G401 (cell line): ENCODE data around the gene PPP1R16B. TPM values are rescaled to one million over a fixed set of nuclear protein-coding genes. Genes with fewer than 3 reads are reported as not detected.

Source experiments
- DNase-seq: peaks from one replicate; pipeline ENCODE4 v3.0.0-alpha.2; 2015; ENCODE audit warnings: low spot score
- in situ Hi-C: cut with HindIII; loops from 2 replicates; pipeline ENCODE4 v1.10.0; 2016; ENCODE audit warnings: low sequenced_read_pairs, mixed read lengths
- total RNA-seq: library from RNA; depleted of rRNA; stranded (reverse); fragments of >200 nt; shearing (Covaris generic); gene quantifications from 2 replicates; pipeline ENCODE4 v1.2.3, GENCODE V29; 2014; rRNA removed

Gene PPP1R16B
- total RNA-seq, result 0.06 TPM in 1 of 2 replicates, not detected in the other

DNA sequence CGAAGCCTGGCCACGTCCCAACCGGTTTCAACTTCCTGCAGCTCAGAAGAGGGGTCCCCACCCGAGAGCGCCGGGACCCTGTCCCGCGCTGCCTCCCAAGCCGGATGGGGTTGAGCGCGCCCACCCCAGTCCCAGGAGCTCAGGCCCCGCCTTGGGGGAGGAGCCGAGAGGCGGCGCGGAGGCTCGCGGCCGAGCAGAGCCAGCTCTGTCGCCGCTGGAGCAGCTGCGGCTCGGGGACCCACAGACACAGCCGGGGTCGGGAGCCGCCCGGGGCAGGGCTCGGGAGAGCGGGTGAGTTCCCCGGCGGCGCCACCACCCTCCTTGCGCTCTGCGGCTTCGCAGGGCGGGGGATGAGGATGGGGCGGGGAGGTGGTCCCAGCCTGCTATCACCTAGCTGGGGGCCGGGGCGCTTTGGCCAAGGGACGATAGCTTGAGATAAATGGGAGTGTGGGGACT, at the start of gene PPP1R16B:
PPP1R16B (plus strand) TSS at position 196 of the 456 bp plus-strand sequence. CDS start 30,229 bp downstream, outside the sequence.
- peak; percentile 61 for DNase-seq
- in situ Hi-C loops, result no loop called here

DNA sequence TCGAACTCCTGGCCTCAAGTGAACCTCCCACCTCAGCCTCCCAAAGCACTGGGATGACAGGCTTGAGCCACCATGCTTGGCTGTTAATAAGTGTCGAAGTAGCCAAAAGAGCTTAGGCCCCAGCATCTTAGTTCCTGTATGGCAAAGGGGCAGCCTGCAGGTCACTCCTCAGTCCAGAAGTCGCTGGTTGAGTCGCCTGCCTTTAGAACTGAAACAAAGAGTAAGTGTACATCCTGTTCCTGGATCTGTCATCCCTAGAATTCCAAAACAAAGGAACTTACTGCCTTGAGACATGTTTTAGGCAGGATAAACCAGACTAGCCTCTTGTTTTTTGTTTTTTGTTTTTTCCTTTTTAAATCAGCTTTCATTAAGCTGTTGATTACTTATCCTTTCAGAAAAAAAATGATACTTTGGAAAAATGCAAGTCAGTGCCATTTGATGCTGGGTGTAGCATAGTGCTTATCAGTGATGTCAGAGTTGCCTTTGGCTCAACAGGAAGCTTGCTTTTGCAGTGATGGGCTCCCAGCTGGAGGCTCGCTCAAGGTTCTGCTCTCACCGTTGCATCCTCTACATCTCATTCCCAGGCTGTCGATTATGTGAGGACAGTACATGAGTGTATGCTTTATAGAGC, 48.2 kb upstream of the PPP1R16B start:
- DNase-seq, result no peak
- in situ Hi-C loops, result no loop called here

- peak; percentile 2 for DNase-seq
- in situ Hi-C loops, result no loop called here
Observed at GRCh38 chr20:38759106-38759505, 46.4 kb upstream of the PPP1R16B start.

DNA sequence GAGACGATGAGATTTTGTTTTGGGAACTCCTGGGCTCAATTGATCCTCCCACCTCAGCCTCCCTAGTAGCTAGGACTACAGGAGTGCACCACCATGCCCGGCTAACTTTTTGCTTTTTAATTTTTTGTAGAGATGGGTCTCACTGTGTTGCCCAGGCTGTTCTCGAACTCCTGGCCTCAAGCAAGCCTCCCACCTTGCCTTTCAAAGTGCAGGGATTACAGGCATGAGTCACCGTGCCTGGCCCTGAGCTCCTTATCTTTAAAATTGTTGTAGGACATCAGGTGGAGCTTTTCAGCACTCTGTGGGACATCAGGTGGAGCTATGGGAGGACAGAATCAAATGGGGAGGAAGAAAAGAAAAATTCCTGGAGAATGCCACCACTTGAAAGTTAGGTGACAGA, 44.5 kb upstream of the PPP1R16B start:
- DNase-seq, result no peak
- in situ Hi-C loops, result no loop called here

DNA sequence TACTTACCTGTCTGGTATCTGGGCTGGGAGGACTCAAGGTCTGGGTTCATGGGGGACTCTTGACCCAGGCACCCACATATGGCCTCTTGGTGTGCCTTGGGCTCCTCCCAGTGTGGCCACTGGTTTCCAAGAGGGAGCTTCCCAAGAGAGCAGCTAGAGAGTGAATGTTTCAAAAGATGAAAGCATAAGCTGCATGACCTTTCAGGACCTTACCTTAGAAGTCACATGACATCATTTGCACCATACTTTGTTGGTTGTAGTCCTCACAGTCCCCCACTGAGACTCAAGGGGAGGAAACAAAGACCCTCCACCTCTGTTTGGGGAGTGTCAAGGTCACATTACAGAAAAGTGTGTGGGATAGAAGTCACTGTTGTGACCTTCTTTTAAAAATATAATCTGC, 43.3 kb upstream of the PPP1R16B start:
- no peak for DNase-seq
- in situ Hi-C loops, result no loop called here

GRCh38 chr20:38763616-38764015, 41.9 kb upstream of the PPP1R16B start:
- in situ Hi-C loops, result no loop called here

DNA sequence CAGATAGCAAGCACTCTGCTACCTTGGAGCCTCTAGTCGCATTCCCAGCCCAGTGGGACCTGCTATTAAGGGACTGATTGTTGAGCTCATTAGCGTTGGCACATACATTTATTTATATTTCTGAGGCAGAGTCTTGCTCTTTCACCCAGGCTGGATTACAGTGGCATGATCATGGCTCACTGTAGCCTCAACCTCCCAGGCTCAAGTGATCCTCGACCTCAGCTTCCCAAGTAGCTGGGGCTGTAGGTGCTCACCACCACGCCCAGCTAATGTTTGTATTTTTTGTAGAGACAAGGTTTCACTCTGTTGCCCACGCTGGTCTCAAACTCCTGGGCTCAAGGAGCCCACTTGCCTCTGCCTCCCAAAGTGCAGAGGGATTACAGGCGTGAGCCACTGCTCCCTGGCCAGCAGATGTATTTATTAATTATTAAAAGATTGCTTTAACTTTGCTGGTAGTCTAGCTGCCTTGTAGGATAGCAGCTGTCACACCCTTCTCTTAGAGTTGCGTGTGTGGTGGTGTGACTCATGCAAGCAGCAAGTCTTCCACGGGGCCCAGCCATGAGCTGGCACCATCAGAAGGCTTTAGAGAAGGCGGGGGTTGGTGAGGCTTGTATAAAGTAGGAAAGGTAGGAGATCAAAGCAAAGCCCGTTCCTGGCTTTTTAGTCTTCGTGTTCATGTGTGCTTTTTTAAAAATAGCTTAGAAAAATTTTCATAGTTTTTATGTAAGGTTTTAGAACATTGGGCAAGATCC, 40.8 kb upstream of the PPP1R16B start:
- no peak for DNase-seq
- in situ Hi-C loops, result no loop called here

More at GRCh38 chr20:38763616-38764015, 41.9 kb upstream of the PPP1R16B start:
- no peak for DNase-seq

DNA sequence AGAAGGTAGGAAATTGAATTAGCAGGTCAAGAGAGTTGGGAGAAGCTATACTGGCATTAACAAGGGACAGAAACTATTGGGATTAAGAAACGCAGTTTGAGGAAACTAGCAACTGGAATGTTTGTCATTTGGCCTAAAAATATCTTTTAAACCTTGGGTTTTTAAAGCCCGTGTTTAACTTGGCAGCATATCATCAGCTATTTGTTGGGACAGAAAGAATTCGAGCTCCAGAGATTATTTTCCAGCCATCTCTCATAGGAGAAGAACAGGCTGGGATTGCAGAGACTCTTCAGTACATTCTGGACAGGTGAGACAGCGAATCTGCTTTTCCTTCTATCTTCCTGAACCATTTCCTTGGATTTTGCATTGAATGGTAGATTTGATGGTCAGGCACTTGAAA, 39.4 kb upstream of the PPP1R16B start:
- in situ Hi-C loops, result no loop called here
- DNase-seq, result no peak

- in situ Hi-C loops, result no loop called here
- no peak for DNase-seq
Observed at GRCh38 chr20:38769376-38770295, 35.9 kb upstream of the PPP1R16B start.

- in situ Hi-C loops, result no loop called here
- DNase-seq, result no peak
Observed at GRCh38 chr20:38770546-38770945, 35.0 kb upstream of the PPP1R16B start.

DNA sequence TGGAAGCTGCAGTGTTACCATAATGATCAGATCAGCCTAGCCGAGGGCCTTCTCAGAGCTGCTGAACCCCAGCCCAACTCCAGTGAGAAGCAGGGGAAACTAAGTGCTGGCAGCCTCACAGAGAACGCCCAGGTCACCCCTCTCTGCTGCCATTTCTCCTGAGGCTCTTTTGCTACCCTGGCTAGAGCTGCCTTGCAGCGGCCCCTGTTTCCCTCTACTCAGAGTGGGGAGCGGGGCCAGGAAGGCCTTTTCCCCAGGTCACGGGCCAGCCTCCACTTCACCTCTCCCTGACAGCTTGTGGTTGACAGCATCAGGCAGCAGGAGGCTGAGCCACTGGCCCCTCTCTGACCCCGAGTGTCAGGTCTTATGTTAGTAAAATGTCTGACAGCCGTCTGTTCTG, 34.5 kb upstream of the PPP1R16B start:
- DNase-seq, result no peak
- in situ Hi-C loops, result no loop called here

DNA sequence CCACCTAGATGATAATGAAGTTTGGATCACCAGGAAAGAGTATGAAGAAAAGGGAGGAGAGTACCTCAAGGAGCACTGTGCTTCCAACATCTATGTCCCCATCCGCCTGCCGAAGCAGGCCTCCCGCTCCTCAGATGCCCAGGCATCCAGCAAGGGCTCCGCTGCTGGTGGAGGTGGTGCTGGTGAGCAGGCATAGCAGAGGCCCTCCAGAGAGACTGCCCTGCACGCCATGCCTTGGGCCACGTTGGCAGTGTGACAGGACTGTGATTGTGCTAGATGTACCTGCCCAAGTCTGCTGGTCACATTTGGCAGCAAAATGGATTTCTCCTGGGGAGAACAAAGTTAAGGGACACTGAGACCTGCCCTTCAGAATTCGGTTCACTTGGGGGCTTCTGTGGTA, 33.9 kb upstream of the PPP1R16B start:
- DNase-seq, result peak; percentile 1
- in situ Hi-C loops, result no loop called here

DNA sequence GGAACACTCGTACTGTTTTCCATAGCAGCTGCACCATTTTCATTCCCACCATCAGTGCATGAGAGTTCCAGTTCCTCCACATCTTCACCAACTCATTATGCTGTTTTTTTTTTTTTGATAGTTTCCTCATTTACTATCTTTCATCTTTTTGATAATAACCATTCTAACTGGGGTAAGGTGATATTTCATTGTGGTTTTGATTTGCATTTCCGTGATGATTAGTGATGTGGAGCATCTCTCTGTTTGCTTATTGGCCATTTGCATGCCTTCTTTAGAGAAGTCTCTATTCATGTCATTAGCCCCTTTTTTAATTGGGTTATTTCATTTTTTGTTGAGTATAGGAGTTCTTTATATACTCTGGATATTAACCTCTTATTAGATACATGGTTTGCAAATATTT, 31.3 kb upstream of the PPP1R16B start:
- no peak for DNase-seq
- in situ Hi-C loops, result no loop called here

- DNase-seq, result no peak
- in situ Hi-C loops, result no loop called here
Observed at GRCh38 chr20:38776363-38776762, 29.1 kb upstream of the PPP1R16B start.

DNA sequence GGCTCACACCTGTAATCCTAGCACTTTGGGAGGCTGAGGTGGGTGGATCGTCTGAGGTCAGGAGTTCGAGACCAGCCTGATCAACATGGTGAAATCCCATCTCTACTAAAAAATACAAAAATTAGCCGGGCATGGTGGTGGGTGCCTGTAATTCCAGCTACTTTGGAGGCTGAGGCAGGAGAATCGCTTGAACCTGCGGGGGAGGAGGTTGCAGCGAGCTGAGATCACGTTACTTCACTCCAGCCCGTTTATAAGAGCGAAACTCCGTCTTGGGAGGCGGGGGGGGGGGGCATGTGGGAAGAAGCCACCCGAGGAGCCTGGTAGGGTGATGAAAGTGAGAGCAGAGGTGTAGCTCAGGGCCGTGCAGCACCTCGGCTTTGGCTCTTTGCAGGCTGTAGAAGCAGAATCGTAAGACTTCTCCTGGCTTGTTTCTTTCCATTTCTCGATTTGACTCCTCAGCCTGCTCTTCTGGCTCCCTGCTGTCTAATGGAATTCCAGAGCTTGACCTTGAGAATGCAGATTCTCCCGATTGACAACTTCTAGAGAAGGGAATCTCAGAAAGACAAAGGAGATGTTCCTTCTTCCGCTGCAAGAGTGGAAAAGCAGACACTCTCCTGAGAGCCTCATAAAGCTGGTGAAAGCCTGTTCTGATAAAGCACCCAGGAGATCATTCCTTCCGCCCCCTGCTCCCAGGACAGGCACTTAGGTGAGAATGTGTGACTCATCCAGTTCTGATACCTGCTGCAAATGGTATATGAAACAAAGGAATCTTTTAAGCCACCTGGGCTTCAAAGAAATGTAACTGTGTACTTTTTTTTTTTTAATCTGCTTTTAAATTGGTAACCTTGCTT, 26.0 kb upstream of the PPP1R16B start:
- DNase-seq, result no peak
- in situ Hi-C loops, result no loop called here

GRCh38 chr20:38782275-38782674, 23.2 kb upstream of the PPP1R16B start:
- in situ Hi-C loops, result no loop called here
- no peak for DNase-seq

DNA sequence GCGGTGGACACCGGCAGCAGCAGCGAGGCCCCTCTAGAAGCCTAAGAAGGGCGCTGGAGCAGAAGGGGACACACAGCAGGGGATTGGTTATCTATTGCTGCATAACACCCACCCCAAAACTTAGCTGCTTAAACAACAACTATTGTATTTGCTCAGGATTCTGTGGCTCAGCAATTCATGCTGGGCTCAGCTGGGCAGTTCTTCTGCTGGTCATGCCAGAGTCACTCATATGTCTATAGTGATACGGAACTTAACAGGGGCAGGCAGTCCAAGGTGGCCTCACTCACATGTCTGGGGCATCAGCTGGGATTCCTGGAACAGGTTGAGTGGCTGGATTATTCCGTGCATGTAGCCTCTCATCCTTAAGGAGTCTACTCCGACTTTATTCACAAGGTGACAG, 17.6 kb upstream of the PPP1R16B start:
- in situ Hi-C loops, result no loop called here
- no peak for DNase-seq

- no peak for DNase-seq
- in situ Hi-C loops, result no loop called here
Observed at GRCh38 chr20:38789503-38790199, 15.8 kb upstream of the PPP1R16B start.
